ENCODE results near the gene ARL5B. TPM values are rescaled to one million over a fixed set of nuclear protein-coding genes. Genes with fewer than 3 reads are reported as not detected.

Gene ARL5B
- total RNA-seq, 1 donor from 2014 or later = 10.6 TPM

DNA sequence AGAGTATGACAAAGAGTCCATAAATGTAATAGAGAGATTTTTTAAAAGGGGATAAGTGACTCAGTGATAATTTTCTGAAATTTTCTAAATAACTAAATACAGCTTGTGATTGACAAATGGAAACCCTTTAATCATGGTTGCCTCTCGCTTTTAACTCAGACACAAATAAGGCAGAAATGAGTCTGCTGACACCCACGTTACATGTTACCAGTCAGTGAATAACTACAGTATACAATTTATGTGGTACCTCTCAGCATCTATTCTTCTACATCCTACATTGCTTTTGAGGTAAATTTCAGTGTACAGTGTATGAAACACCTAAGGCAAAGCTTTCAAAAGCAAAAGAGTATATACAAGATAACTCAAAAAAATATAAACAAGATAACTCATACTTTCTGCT, 12.1 kb upstream of the ARL5B start:
- H3K4me1 ChIP-seq = peaks cover 27% of the 10 kb centered on the region
- H3K36me3 ChIP-seq = peaks cover 16% of the 10 kb centered on the region
- TF ChIP-seq, protein P1, sequence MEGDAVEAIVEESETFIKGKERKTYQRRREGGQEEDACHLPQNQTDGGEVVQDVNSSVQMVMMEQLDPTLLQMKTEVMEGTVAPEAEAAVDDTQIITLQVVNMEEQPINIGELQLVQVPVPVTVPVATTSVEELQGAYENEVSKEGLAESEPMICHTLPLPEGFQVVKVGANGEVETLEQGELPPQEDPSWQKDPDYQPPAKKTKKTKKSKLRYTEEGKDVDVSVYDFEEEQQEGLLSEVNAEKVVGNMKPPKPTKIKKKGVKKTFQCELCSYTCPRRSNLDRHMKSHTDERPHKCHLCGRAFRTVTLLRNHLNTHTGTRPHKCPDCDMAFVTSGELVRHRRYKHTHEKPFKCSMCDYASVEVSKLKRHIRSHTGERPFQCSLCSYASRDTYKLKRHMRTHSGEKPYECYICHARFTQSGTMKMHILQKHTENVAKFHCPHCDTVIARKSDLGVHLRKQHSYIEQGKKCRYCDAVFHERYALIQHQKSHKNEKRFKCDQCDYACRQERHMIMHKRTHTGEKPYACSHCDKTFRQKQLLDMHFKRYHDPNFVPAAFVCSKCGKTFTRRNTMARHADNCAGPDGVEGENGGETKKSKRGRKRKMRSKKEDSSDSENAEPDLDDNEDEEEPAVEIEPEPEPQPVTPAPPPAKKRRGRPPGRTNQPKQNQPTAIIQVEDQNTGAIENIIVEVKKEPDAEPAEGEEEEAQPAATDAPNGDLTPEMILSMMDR (IDR thresholded peaks at IDR 0.05) = no peak
- H3K27me3 ChIP-seq (ENCODE audit: low read depth) = no peaks in the 10 kb centered on the region
- DNase-seq = no peak
- ATAC-seq = no peak
- intact Hi-C loops (cut with DNase I) = no loop called here
- H3K4me3 ChIP-seq = no peak overlapping the region
- H3K9me3 ChIP-seq = no peaks in the 10 kb centered on the region
- no peak overlapping the region for H3K27ac ChIP-seq

DNA sequence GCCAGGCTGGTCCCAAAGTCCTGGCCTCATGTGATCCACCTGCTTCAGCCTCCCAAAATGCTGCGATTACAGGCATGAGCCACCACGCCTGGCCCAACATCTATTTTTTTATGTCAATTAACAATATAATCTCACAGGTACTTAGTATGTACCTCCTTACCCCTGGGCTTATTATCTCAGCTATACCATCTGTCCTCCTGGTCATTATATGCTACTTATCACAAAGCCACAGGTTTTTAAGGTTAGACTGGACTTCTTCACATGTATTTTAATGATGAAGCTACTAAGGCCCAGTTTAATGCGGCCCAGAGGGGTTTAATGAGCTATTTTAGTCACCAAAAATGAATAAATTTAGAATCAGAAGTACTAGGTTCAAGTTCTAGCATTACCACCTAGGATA, 11.3 kb upstream of the ARL5B start:
- H3K36me3 ChIP-seq = peaks cover 16% of the 10 kb centered on the region

DNA sequence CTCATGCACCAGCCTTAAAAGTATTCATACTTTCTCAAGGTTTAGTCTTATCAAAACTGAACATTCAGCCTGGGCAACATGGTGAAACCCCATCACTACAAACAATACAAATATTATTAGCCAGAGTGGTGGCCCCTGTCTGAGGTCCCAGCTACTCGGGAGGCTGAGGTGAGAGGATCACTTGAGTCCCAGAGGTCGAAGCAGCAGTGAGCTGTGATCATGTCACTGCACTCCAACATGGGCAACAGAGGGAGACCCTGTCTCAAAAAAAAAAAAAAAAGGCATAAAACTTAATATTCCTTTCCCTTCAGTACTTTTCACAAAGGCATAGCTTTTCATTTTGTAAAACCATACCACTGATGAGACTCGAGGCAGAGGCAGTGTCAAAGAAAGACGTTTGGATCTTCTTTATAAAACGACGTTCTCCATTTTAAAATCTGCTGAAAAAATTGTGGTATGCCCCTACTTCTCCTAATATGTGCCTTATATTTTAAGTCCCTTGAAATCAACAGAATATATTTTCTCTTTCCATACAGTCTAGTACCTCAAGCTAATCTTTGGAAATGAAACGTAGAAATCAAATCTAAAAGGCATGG, 9.8 kb upstream of the ARL5B start:
- H3K4me3 ChIP-seq = no peak overlapping the region

More for the DNA sequence above, 11.3 kb upstream of the ARL5B start:
- TF ChIP-seq, protein P1 (IDR thresholded peaks at IDR 0.05) = no peak
- no peak for ATAC-seq
- H3K4me1 ChIP-seq = peaks cover 27% of the 10 kb centered on the region
- intact Hi-C loops (cut with DNase I) = no loop called here
- H3K27ac ChIP-seq = no peak overlapping the region
- H3K4me3 ChIP-seq = no peak overlapping the region
- DNase-seq = no peak
- no peaks in the 10 kb centered on the region for H3K9me3 ChIP-seq
- no peaks in the 10 kb centered on the region for H3K27me3 ChIP-seq (ENCODE audit: low read depth)

DNA sequence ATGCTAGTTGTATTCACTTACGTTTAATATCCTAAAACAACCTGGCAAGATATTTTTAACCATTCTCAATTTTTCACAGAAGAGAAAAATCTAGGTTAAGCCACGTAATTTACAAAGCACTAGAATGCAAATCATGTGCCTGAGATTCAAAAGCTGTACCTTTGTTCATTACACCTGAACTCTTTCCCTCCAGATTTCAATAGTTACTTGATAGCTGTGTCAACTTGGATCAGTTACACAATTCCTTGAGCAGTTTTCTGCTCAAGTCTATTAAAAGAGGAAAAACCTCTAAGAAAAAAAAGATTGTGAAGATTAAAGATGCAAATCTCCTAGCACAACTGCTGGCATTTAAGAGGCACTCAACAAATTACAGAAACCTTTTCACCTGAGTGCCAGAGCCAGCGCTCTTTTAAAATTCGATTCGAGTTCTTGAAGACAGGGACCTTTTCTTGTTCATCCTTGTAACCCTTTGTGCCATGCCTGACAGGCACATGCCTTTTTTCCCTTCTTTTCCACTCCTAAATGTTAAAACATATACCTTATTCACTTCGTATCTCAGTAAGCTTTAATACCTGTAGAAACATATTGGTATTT, 8.7 kb upstream of the ARL5B start:
- H3K4me3 ChIP-seq = peak overlapping the region; percentile 83
- peaks cover 13% of the 10 kb centered on the region for H3K36me3 ChIP-seq
- H3K27me3 ChIP-seq (ENCODE audit: low read depth) = no peaks in the 10 kb centered on the region
- H3K4me1 ChIP-seq = peaks cover 27% of the 10 kb centered on the region
- TF ChIP-seq, protein P1 (IDR thresholded peaks at IDR 0.05) = no peak
- no peaks in the 10 kb centered on the region for H3K9me3 ChIP-seq
- intact Hi-C loops (cut with DNase I) = no loop called here
- H3K27ac ChIP-seq = peak overlapping the region; percentile 92
- DNase-seq = no peak
- ATAC-seq = peak in 1 of 2 donors; percentile 17

More for the DNA sequence above, 9.8 kb upstream of the ARL5B start:
- TF ChIP-seq, protein P1 (IDR thresholded peaks at IDR 0.05) = no peak
- Histone ChIP-seq H3K27me3 (ENCODE audit: low read depth) (no peaks in the 10 kb centered on the region), H3K27ac (no peak overlapping the region), H3K9me3 (no peaks in the 10 kb centered on the region), H3K4me1 (peaks cover 27% of the 10 kb centered on the region), H3K36me3 (peaks cover 16% of the 10 kb centered on the region)
- no peak for DNase-seq
- ATAC-seq = no peak
- intact Hi-C loops (cut with DNase I) = no loop called here

DNA sequence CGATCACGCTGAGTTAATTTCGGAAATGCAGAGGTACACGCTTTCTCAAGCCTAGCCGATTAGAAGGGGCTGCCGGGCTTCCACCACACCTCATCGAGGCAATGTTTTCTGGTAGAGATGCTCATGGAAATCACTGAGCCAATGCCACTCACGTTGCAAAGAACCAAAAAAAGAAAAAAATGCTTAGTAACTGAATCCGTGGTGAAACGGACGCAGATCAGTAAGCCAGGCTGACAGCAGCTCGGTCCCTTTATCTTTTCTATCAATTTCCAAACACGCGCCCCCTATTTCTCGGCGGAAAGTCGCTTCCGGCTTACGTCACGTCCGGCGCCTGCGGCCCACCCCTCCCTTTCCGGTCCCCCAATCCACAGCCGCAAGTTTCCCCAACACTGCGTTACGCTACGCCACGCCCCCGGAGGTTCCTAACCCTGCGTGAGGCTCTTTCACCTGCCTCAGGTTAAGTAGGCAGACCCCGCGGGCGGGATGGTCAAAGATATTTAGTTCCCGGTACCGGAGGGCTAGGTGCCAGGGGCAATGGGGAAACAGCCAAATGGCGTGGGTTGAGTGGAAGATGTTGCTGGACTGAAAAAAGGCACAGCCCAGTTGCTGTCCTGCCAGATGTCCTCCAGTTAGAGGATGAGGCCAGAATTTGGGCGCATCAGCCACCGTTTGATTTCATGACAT, 7.8 kb upstream of the ARL5B start, which contains the start of gene NSUN6:
Gene NSUN6 (minus strand): TSS at position 264 of the 684 bp plus-strand sequence. CDS start 384 bp downstream, outside the sequence.
- Histone ChIP-seq H3K27ac (peak within 1 kb of the TSS; percentile 92), H3K4me1 (peaks cover 27% of the 10 kb centered on the region), H3K36me3 (peaks cover 4% of the 10 kb centered on the region), H3K9me3 (no peaks in the 10 kb centered on the region), H3K27me3 (ENCODE audit: low read depth) (no peaks in the 10 kb centered on the region), H3K4me3 (peak within 1 kb of the TSS; percentile 83)
- intact Hi-C loops (cut with DNase I) = no loop called here
- TF ChIP-seq, protein P1 (IDR thresholded peaks at IDR 0.05) = no peak
- peak; percentile 93 for DNase-seq
- ATAC-seq = peak; percentile 98 to 100

Data from lower lobe of right lung (tissue), 2 donors.